HG03342 (cell line): ENCODE measurements around the gene TFB1M.

Experiments
- ATAC-seq: cut with Tn5 transposase; IDR thresholded peaks from one replicate; pipeline ENCODE4 v1.9.1; 2021; ENCODE audit warnings: mild to moderate bottlenecking, moderate library complexity; ENCODE audit not compliant: unreplicated experiment

The TFB1M gene

GRCh38 chr6:155303361-155303870 lies 10.9 kb downstream of the TFB1M start:
- no peak for ATAC-seq

GRCh38 chr6:155301867-155302266 lies 12.4 kb downstream of the TFB1M start:
- no peak for ATAC-seq

GRCh38 chr6:155297669-155298068 lies 16.6 kb downstream of the TFB1M start:
- no peak for ATAC-seq

GRCh38 chr6:155292711-155293110 lies 21.6 kb downstream of the TFB1M start:
- no peak for ATAC-seq

GRCh38 chr6:155291291-155291690 lies 23.0 kb downstream of the TFB1M start:
- no peak for ATAC-seq

GRCh38 chr6:155290491-155290890 lies 23.8 kb downstream of the TFB1M start:
- no peak for ATAC-seq

GRCh38 chr6:155287762-155288161 lies 26.5 kb downstream of the TFB1M start:
- ATAC-seq: no peak

- ATAC-seq: no peak
Measured at GRCh38 chr6:155284775-155285174, 29.5 kb downstream of the TFB1M start.

GRCh38 chr6:155278319-155279049 lies 35.8 kb downstream of the TFB1M start:
- no peak for ATAC-seq

GRCh38 chr6:155276638-155277037 lies 37.6 kb downstream of the TFB1M start:
- ATAC-seq: no peak

GRCh38 chr6:155275808-155276480 lies 38.3 kb downstream of the TFB1M start:
- ATAC-seq: no peak

GRCh38 chr6:155274533-155274932 lies 39.8 kb downstream of the TFB1M start:
- ATAC-seq: no peak

- no peak for ATAC-seq
Measured at GRCh38 chr6:155274106-155274505, 40.2 kb downstream of the TFB1M start.

- ATAC-seq: no peak
Measured at GRCh38 chr6:155273431-155273830, 40.9 kb downstream of the TFB1M start.

- no peak for ATAC-seq
Measured at GRCh38 chr6:155272353-155273232, 41.7 kb downstream of the TFB1M start.

GRCh38 chr6:155271145-155271544 lies 43.1 kb downstream of the TFB1M start:
- no peak for ATAC-seq

- no peak for ATAC-seq
Measured at GRCh38 chr6:155270561-155271091, 43.7 kb downstream of the TFB1M start.

- ATAC-seq: no peak
Measured at GRCh38 chr6:155269765-155270164, 44.5 kb downstream of the TFB1M start.

- ATAC-seq: peak; percentile 50
Measured at GRCh38 chr6:155268088-155268867, 46.0 kb downstream of the TFB1M start.

GRCh38 chr6:155267411-155267810 lies 46.9 kb downstream of the TFB1M start:
- no peak for ATAC-seq
